Tibial nerve (tissue), 4 donors: ENCODE results near the gene CEP76. TPM values are rescaled to one million over a fixed set of nuclear protein-coding genes. Genes with fewer than 3 reads are reported as not detected.
A peak's percentile ranks its signal among the peaks of the same experiment; 100 is the strongest.

ENCODE experiments used
- DNase-seq, 2 donors: peaks; one replicate each; pipeline ENCODE4 v3.0.0-alpha.2; 2019; ENCODE audit warnings: low spot score in 2 of 2
- H3K27ac ChIP-seq, 4 donors: fragments of 200-600 bp; sonication (generic) in 3 of 4; one replicate each; pipeline ENCODE4 v1.5.1; 2017 to 2019; ENCODE audit warnings: mild to moderate bottlenecking in 1 of 4
- H3K27me3 ChIP-seq, 2 donors: fragments of 200-600 bp; sonication (generic) in 1 of 2; one replicate each; pipeline versions ENCODE4 v1.5.1 to v1.6.0; 2017 to 2019
- H3K36me3 ChIP-seq, 3 donors: fragments of 200-600 bp; sonication (generic); one replicate each; pipeline ENCODE4 v1.5.1; 2018 to 2019
- H3K4me1 ChIP-seq, 4 donors: fragments of 200-600 bp; sonication (generic) in 3 of 4; one replicate each; pipeline ENCODE4 v1.5.1; 2017 to 2019
- H3K4me3 ChIP-seq, 4 donors: fragments of 200-600 bp; sonication (generic) in 3 of 4; one replicate each; pipeline ENCODE4 v1.5.1; 2017 to 2019; ENCODE audit warnings: mild to moderate bottlenecking in 1 of 4, moderate library complexity in 1 of 4
- H3K9me3 ChIP-seq, 4 donors: fragments of 200-600 bp; sonication (generic) in 3 of 4; one replicate each; pipeline ENCODE4 v1.5.1; 2017 to 2019
- EP300 ChIP-seq, 2 donors: sonication (generic); formaldehyde crosslinking; IDR thresholded peaks; one replicate each; pipeline ENCODE4 v1.6.1; 2017; ENCODE audit warnings: antibody characterized with exemption in 2 of 2, mild to moderate bottlenecking in 1 of 2
- POLR2A ChIP-seq, 2 donors: fragments of 450-650 bp; IDR thresholded peaks; one replicate each; pipeline ENCODE4 v1.6.1; 2017; ENCODE audit warnings: antibody characterized with exemption in 2 of 2, mild to moderate bottlenecking in 2 of 2, moderate library complexity in 2 of 2
- WGBS, 2 donors: methylation state at CpG; one replicate each; pipeline ENCODE4 v1.1.5; 2018; 5-methylcytosine and 5-hydroxymethylcytosine counted together
- total RNA-seq, 4 donors: library from RNA; depleted of rRNA; stranded (reverse); fragments of >200 nt; gene quantifications; one replicate each; pipeline ENCODE4 v1.1.0, GENCODE V29; 2016
- TF ChIP-seq, protein P1 (sequence below), 5 experiments: fragments of 200-600 bp in 3 of 5; fragments of 450-650 bp in 2 of 5; sonication (generic) in 3 of 5; IDR thresholded peaks; one replicate each; pipeline ENCODE4 v1.5.1; 2016 to 2019; ENCODE audit warnings: antibody characterized with exemption in 5 of 5, mild to moderate bottlenecking in 3 of 5, moderate library complexity in 2 of 5

CEP76 gene, protein sequence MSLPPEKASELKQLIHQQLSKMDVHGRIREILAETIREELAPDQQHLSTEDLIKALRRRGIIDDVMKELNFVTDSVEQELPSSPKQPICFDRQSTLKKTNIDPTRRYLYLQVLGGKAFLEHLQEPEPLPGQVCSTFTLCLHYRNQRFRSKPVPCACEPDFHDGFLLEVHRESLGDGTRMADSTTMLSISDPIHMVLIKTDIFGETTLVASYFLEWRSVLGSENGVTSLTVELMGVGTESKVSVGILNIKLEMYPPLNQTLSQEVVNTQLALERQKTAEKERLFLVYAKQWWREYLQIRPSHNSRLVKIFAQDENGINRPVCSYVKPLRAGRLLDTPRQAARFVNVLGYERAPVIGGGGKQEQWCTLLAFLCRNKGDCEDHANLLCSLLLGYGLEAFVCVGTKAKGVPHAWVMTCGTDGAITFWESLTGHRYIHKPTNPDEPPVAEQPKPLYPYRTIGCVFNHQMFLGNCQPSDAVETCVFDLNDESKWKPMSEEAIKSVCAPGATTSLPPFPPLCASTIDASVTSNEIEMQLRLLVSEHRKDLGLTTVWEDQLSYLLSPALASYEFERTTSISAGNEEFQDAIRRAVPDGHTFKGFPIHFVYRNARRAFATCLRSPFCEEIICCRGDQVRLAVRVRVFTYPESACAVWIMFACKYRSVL
- 10 to 100 TPM in 2 of 4 donors, 1 to 10 TPM in 2; 3.1 to 13.6 (median 9.8) TPM for total RNA-seq

DNA sequence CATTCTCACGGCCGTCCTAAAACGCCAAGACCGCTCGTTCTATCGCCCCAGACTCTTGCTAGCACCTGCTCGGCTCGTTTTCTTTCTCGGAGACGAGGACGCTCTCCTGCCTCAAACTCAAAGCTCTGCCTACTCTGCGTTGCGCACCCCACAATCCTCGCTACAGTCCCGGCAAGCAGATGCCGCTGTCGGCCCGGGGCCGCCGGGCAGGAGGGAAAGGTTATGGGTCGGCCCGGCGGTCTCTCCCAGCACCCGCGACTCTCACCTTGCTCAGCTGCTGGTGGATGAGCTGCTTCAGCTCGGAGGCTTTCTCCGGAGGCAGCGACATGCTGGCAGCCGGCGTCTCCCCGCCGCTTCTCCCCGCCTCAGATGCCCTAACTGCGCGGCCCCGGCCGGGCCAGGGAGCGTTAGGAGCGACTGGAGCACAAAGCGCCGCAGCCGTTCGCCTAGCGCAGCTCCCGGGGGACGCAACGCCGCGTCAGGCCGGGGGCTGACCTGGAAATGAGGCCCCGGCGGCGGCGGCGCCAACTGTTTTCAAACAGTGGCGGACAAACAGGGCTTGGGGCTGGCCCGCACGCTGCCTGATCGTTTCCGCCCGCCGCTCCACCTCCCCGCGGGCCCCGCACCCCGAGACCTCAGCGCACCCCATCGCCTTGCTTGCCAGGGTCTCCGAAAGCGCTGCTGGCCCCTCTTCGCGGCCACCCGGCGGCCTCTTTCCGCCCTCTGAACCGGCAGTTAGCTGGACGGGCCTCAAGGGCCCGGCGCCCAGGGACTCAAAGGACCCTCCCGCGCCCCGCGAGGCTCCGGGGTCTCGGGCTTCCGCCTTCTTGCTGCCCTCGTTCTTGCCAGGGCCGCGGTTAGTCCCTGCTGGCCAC lies at the start of gene CEP76, which contains the start of gene PSMG2:
Gene CEP76, minus strand, starts transcription at position 503 of the 875 bp plus-strand sequence. Its CDS starts 175 bp downstream, at position 328.
Gene PSMG2, plus strand, starts transcription at position 822 of the 875 bp plus-strand sequence. CDS start 66 bp downstream, outside the sequence.
- peaks cover 0 to 14% (median 3%) of the 10 kb centered on the region in 3 donors for H3K36me3 ChIP-seq
- WGBS, 2 donors: 0% methylated on average over 56 to 65 of the region's 89 CpGs
- H3K4me3 ChIP-seq: peak within 1 kb of the TSS; percentile 63 to 80 (median 70)

DNA sequence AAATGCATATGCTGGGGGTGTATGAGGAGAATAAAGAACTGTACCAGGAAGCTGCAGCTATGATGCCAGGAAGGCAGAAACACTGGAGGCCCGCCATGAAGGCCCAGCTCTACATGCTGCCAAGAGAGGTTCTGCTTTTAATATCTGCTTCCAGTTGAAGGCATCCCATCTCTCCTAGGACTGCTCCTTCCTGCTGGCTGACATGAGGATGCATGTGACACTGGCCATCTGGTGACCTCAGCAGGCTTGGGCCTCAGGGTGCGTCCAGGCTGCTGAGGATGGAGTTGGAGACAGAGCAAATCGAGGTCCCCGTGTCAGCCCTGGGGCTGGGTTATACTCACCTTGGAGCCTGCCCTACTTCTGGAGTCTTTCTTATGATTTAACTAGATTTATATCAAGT lies 49.4 kb upstream of the CEP76 start:
- Histone ChIP-seq H3K4me3 (no peak overlapping the region), H3K36me3 (no peaks in the 10 kb centered on the region), H3K27ac (no peak overlapping the region), H3K27me3 (no peaks in the 10 kb centered on the region), H3K9me3 (no peaks in the 10 kb centered on the region), H3K4me1 (no peaks in the 10 kb centered on the region)
- no peak for DNase-seq
- TF ChIP-seq, protein P1, sequence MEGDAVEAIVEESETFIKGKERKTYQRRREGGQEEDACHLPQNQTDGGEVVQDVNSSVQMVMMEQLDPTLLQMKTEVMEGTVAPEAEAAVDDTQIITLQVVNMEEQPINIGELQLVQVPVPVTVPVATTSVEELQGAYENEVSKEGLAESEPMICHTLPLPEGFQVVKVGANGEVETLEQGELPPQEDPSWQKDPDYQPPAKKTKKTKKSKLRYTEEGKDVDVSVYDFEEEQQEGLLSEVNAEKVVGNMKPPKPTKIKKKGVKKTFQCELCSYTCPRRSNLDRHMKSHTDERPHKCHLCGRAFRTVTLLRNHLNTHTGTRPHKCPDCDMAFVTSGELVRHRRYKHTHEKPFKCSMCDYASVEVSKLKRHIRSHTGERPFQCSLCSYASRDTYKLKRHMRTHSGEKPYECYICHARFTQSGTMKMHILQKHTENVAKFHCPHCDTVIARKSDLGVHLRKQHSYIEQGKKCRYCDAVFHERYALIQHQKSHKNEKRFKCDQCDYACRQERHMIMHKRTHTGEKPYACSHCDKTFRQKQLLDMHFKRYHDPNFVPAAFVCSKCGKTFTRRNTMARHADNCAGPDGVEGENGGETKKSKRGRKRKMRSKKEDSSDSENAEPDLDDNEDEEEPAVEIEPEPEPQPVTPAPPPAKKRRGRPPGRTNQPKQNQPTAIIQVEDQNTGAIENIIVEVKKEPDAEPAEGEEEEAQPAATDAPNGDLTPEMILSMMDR (IDR thresholded peaks at IDR 0.05): no peak
- TF ChIP-seq EP300 (IDR thresholded peaks at IDR 0.05): no peak
- no peak for TF ChIP-seq POLR2A (IDR thresholded peaks at IDR 0.05)
- 82 to 83% methylated on average over 4 of the region's 4 CpGs for WGBS, 2 donors

More for the DNA sequence above, at the start of gene CEP76, which contains the start of gene PSMG2:
- H3K27ac ChIP-seq: peak within 1 kb of the TSS; percentile 89 to 99 (median 92)
- H3K9me3 ChIP-seq: no peaks in the 10 kb centered on the region
- DNase-seq: peak; percentile 74 to 78
- H3K27me3 ChIP-seq: no peaks in the 10 kb centered on the region
- peaks cover 0 to 40% (median 20%) of the 10 kb centered on the region in 4 donors for H3K4me1 ChIP-seq
- TF ChIP-seq POLR2A (IDR thresholded peaks at IDR 0.05): peak in 1 of 2 donors; percentile 59
- peak; percentile 12 to 82 for TF ChIP-seq EP300 (IDR thresholded peaks at IDR 0.05)
- TF ChIP-seq, protein P1 (IDR thresholded peaks at IDR 0.05): peak in 2 of 5 experiments; percentile 23 to 43

DNA sequence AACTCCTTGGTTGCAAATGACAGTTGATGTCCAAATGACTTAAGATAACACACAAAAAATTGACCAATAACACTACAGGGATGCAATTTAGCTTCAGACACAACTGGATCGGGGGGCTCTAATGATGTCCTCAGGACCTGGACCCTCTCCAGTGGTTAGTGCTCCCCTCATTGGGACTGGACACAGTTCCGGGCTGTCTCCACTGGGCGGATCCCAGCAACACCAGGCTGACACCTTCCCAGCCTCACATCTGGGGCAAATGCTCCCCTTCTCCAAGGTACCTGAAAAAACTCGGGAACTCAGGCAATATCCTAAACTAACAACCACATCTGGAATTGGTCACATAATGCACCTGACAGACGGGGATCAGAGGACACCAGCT lies 49.0 kb upstream of the CEP76 start:
- Histone ChIP-seq H3K4me3 (no peak overlapping the region), H3K9me3 (no peaks in the 10 kb centered on the region), H3K27me3 (no peaks in the 10 kb centered on the region), H3K36me3 (no peaks in the 10 kb centered on the region), H3K27ac (no peak overlapping the region), H3K4me1 (no peaks in the 10 kb centered on the region)
- no peak for DNase-seq
- 86 to 93% methylated on average over 5 of the region's 5 CpGs for WGBS, 2 donors
- no peak for TF ChIP-seq POLR2A (IDR thresholded peaks at IDR 0.05)
- TF ChIP-seq EP300 (IDR thresholded peaks at IDR 0.05): no peak
- TF ChIP-seq, protein P1 (IDR thresholded peaks at IDR 0.05): no peak

DNA sequence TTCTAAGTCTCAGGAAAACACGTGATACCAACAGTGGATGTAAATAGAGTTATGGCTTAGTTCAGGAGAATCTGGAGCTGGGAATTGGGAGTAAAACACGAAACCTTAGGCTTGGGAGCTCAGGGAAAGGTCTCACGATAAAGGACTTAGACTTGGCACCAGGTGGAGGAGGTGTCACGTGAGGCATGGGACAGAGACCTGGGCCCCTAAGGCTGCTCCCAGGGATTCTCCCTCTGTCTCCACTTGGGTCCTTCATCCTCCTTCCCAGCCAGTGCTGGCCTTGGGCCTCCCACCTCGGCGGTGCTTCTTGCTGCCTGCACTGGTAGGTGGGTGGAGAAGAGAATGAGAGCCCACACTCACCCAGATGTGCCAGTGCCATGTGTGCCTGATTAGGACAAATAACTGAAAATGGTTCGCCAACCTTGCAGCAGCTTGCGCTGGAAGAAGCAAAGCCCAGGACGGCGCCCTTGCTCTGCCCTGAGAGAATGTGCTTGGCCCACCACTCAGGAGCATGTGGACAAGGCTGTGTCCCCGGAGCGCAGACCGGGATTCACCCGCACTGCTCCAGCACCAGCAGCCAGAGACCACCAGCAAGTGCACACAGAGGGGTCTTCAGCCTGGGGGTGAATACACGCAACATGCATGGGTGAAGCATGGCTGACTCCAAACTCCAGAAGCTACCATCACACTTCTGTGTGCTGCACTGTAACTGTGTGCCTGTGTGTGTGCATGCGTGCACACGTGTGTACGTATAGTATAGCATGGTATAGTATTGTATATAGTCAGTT lies 48.4 kb upstream of the CEP76 start:
- 89 to 90% methylated on average over 18 of the region's 18 CpGs for WGBS, 2 donors
- DNase-seq: no peak
- Histone ChIP-seq H3K27me3 (no peaks in the 10 kb centered on the region), H3K4me1 (no peaks in the 10 kb centered on the region), H3K27ac (no peak overlapping the region), H3K9me3 (no peaks in the 10 kb centered on the region), H3K4me3 (no peak overlapping the region), H3K36me3 (no peaks in the 10 kb centered on the region)
- TF ChIP-seq EP300 (IDR thresholded peaks at IDR 0.05) (no peak), POLR2A (IDR thresholded peaks at IDR 0.05) (no peak)
- TF ChIP-seq, protein P1 (IDR thresholded peaks at IDR 0.05): no peak
